ENCODE measurements around the gene SLC19A1.

SLC19A1 gene

DNA sequence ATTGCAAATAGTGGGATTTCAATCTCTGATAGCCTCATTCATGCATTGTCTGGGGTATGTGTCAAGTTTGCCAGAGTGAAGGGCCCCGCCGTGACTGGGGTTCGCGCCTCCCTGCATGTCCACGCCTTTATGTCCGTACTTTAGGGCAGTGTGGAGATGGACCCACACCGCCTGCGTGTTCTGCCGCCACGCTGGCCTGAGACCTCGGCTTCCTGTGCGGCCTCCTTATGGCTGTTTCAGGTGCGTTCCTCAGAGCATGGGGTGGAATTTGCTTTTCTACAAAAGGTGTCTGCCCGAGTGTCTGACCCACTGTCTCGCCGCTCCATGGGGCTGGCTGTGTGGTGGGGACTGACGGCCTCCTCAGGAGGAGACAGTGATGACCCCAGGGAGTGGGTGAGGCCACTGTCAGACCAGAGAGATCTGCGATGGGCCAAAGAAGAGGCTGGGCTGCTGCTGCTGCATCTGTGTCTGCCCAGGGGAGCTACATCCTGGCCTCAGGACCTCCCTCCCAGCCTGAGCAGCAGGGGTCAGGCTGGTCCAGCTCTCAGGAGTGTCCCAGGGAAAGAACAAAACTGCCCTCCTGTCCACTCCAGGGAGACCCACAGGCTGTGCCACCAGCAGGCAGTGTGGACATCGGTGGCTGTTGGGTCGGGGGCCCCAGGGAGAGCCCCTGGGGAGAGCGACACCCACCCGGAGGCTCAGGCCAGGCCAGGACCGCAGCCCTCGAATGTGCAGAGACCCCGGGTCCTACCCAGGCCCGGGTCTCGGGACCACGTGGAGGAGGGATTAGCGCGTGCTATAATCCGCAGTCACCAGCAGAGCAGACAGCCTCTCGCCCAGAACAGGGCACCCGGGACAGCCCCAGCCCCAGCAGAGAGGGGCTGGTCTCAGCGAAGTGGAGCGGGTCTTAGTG lies 9.8 kb upstream of the SLC19A1 start:
- H3K4me3 ChIP-seq (ENCODE audit: low read depth, low read length): no peak overlapping the region
- no peak for TF ChIP-seq CTCF (IDR thresholded peaks at IDR 0.05; ENCODE audit: low read depth, low read length)

DNA sequence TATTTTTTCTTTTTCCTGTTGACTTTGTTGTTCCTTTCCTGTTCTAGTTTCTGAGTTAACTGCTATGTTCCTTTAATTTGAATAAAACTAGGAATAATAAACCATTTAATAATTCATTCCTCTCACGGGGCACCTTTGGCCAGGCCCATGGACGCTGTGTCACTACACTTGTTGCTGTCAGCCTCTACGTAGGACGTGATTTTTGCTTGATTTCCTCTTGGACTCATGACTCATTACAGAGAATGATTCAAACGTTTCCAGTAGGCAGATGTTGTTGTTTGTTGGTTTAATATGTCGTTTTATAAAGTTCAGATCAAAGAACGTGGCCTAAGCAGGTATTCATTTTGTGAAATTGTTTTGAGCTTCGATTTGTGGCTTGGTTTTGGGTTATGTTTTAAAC lies 9.1 kb upstream of the SLC19A1 start:
- TF ChIP-seq CTCF (IDR thresholded peaks at IDR 0.05; ENCODE audit: low read depth, low read length): no peak
- no peak overlapping the region for H3K4me3 ChIP-seq (ENCODE audit: low read depth, low read length)

GRCh38 chr21:45550522-45551210 lies 8.4 kb upstream of the SLC19A1 start:
- no peak for TF ChIP-seq CTCF (IDR thresholded peaks at IDR 0.05; ENCODE audit: low read depth, low read length)
- no peak overlapping the region for H3K4me3 ChIP-seq (ENCODE audit: low read depth, low read length)

GRCh38 chr21:45549626-45550463 lies 7.6 kb upstream of the SLC19A1 start:
- no peak overlapping the region for H3K4me3 ChIP-seq (ENCODE audit: low read depth, low read length)
- no peak for TF ChIP-seq CTCF (IDR thresholded peaks at IDR 0.05; ENCODE audit: low read depth, low read length)

DNA sequence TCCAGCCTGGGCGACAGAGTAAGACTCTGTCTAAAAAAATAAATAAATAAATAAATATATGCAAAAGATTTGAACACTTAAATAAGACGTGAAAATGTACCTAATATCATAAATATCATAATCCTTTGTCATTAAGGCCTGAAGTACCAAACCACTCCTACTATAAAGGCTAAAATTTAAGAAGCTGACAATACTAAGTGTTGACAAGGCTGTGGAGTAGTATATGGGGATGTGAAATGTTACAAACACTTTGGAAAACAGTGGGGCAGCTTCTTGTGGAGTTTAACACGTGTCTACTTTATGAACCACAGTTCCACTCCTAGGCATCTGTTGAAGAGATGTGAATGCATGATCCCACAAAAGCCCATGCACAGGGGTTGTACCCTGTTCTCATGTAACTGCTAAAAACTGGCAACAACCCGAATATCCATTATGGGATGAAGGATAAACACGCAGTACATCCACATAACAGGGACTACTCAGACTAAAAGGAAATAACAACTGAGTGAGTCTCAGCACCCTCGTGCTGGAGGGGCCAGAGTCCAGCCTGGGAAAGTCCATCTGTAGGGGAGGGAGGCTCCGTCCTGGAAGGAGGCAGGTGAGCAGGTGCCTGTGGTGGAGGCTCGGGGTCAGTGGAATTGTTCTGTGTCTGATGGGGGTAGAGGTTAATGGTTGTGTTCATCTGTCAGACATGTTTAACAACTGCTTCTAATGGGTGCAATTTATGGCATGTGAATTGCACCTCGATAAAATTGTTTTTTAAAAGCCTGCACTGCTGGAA lies 6.7 kb upstream of the SLC19A1 start:
- H3K4me3 ChIP-seq (ENCODE audit: low read depth, low read length): no peak overlapping the region
- TF ChIP-seq CTCF (IDR thresholded peaks at IDR 0.05; ENCODE audit: low read depth, low read length): no peak

GRCh38 chr21:45547545-45547900 lies 5.3 kb upstream of the SLC19A1 start:
- H3K4me3 ChIP-seq (ENCODE audit: low read depth, low read length): no peak overlapping the region
- no peak for TF ChIP-seq CTCF (IDR thresholded peaks at IDR 0.05; ENCODE audit: low read depth, low read length)

Data from WI38 (cell line).